ENCODE results near the gene SPEN.
"Not testable (repeated sequence)": the region's sequence is repeated elsewhere in the genome, so short reads cannot be mapped to it uniquely, and the experiment has no call there.

SPEN gene

GRCh38 chr1:15900662-15901279 lies 53.3 kb downstream of the SPEN start:
- no peak for DNase-seq (ENCODE audit: low spot score)

DNA sequence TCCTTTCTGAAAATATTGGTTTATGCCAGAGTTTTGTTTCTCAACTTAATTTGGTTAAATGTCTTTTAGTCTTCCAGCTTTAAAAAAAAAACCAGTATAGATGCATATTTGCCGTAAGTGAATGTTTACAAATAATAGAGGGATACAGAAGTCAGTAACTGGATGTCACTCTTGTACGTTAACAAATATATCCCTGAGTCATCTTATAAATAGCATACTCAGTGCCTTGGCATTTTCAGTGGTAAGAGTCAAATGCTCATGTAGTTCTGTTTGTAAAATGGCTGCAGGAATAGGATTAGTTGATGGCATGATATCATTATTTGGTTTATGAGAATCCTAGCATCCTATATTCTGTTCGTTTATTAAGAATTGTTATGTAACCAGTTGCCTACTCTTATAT lies 55.4 kb downstream of the SPEN start:
- DNase-seq (ENCODE audit: low spot score), result no peak

DNA sequence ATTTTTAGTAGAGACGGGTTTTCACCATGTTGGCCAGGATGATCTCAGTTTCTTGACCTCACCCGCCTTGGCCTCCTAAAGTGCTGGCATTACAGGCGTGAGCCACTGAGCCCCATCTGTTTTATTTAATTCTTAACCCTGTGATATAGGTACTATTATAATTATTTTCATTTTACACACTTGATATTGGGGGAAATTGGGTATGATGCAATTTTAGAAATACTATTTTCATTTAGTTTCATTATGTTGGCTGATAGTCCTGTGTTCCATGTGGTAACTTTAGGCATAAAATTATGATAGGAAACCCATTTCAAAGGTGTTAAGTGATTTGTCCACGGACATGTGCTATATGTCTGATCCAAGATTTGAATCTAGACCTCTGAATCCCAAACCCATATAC lies 61.1 kb downstream of the SPEN start:
- DNase-seq (ENCODE audit: low spot score), result no peak

DNA sequence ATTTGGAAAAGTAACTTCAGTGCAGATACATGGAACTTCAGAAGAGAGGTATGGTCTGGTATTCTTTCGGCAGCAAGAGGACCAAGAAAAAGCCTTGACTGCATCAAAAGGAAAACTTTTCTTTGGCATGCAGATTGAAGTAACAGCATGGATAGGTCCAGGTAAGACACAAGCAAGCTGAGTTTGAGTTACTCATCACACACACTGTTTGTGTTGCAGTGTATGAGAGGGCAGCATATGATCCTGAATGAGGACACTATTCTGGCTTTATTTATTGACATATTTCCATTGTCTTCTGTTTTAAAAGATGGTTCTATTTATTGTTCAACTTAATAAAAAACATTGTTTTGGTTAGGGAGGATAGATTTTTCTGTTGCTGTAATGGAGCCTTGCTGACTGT lies 63.6 kb downstream of the SPEN start:
- DNase-seq (ENCODE audit: low spot score), result no peak

- no peak for DNase-seq (ENCODE audit: low spot score)
These were observed 64.4 kb downstream of the SPEN start for GRCh38 chr1:15911927-15912326.

DNA sequence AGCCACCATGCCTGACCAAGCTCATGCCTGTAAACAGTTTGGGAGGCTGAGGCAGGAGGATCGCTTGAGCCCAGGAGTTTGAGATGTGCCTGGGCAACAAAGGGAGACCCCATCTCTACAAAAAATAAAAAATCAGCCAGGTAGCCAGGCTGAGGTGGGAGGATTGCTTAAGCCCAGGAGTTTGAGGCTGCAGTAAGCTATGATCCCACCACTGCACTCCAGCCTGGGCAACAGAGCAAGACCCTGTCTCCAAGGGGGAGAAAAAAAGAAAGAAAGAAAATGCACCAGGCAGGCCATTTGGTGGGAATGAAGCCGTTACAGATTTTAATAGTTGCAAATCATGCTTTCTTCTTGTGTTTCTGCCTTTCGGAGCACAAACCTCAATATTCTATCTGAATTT lies 66.1 kb downstream of the SPEN start:
- not testable (repeated sequence) for DNase-seq (ENCODE audit: low spot score)

DNA sequence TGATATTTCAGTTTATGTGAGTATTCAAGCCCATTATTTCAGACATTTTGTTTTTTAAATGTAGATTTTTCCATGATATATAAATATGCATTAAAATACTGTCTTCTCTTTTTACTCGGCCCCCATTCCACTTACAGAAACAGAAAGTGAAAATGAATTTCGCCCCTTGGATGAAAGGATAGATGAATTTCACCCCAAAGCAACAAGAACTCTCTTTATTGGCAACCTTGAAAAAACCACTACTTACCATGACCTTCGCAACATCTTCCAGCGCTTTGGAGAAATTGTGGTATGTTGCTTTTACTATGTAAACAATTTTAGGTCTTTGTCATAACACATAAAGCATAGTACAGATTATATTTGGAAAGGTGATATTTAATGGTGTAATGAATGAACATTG lies 68.5 kb downstream of the SPEN start:
- no peak for DNase-seq (ENCODE audit: low spot score)

DNA sequence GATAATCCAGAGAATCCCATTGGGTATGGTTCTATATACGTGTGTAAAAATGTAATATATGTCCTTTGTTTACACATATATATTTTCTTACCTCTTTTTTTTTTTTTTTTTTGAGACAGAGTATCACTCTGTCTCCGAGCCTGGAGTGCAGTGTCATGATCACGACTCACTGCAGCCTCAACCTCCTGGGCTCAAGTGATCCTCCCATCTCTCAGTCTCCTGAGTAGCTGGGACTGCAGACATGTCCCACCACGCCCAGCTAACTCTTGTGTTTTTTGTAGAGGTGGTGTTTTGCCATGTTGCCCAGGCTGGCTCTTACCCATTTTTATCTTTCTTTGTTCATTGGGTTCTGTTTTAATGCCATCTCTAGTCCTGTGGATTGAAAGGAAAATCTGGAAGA lies 68.9 kb downstream of the SPEN start:
- DNase-seq (ENCODE audit: low spot score), result no peak

DNA sequence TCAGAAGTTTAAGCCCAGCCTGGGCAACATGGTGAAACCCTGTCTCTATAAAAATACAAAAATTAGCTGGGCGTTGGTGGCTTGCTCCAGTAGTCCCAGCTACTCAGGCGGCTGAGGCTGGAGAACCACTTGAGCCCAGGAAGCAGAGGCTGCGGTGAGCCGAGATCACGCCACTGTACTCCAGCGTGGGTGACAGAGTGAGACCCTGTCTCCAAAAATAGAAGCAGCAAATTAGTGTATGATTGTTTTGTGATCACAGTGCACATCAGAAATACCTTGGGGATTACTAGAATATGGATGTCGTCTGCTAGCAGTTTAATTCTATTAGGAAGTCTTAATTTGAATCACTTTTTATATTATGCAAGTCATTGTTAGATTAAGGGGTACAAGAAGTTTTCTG lies 69.4 kb downstream of the SPEN start:
- DNase-seq (ENCODE audit: low spot score), result no peak

DNA sequence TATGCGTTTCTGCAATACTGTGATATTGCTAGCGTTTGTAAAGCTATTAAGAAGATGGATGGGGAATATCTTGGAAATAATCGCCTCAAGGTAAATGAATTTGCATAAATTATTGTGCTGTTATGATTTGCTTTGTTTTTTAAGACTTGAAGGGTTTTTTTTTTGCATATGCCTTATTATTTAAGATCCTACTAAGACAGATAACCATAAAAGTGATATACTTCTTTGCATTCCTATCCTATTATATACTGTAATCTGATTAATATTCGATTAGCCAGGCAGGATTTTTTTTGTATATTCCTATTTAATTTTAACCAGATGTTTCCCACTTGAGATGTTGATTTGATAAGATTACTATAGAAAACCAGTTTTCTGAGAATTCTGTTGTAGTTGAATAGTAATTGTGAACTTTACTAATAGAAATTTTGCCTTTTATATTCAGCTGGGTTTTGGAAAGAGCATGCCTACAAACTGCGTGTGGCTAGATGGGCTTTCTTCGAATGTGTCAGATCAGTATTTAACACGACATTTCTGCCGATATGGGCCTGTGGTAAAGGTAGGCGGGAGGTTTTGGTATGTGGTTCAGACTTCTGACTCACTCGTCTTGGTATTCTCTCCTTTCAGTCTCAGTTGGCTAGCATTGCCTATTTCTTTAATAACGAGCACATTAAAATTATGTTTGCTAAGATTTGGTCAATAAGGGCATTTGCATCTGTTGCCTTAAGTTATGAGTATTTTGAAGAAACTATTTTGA lies 71.6 kb downstream of the SPEN start:
- no peak for DNase-seq (ENCODE audit: low spot score)

DNA sequence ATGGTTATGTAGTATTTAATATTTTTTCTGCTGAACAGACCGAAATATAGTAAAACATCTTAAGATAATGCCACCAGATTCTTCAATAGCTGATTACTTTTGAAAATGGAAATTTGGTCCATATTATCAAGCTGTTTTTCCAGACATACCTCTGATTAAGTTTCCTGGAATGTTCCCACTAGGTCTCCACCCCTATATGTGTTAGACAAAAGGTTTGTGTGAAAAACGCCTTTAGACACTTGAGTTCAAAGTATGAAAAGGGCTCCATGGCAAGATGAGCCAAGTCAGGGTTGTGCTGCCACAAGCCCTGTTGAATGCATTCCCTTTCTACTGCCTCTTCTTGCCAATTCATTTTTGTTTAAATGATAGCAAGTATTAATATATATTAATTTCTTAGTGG lies 75.7 kb downstream of the SPEN start:
- DNase-seq (ENCODE audit: low spot score), result no peak

DNA sequence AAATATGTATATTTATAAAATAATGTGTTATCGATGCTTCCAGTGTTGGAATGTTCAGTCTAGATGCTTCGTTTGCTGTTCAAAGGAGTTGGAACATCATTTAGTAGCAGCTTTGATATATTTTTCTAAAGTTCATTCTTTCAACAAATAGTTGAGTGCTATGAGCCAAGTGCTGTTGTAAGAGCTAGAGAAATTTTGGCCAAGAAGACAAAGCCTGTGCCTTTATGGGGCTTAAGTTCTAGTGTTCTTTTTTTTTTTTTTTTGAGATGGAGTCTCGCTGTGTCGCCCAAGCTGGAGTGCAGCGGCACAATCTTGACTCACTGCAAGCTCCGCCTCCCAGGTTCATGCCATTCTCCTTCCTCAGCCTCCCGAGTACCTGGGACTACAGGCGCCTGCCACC lies 78.9 kb downstream of the SPEN start:
- DNase-seq (ENCODE audit: low spot score), result not testable (repeated sequence)

DNA sequence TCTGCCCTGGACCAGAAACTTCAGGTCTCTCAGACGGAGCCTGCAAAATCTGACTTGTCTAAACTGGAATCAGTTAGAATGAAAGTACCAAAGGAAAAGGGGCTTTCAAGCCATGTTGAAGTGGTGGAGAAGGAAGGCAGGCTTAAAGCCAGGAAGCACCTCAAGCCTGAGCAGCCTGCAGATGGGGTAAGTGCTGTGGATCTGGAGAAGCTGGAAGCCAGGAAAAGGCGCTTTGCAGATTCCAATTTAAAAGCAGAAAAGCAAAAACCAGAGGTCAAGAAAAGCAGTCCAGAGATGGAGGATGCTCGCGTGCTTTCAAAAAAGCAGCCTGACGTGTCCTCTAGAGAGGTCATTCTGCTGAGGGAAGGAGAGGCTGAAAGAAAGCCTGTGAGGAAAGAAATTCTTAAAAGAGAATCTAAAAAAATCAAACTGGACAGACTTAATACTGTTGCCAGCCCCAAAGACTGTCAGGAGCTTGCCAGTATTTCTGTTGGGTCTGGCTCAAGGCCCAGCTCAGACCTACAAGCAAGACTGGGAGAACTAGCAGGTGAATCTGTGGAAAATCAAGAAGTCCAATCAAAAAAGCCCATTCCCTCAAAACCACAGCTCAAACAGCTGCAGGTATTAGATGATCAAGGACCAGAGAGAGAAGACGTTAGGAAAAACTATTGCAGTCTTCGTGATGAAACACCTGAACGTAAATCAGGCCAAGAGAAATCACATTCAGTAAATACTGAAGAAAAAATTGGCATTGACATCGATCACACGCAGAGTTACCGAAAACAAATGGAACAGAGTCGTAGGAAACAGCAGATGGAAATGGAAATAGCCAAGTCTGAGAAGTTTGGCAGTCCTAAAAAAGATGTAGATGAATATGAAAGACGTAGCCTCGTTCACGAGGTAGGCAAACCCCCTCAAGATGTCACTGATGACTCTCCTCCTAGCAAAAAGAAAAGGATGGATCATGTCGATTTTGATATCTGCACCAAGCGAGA lies 81.8 kb downstream of the SPEN start:
- no peak for DNase-seq (ENCODE audit: low spot score)

- DNase-seq (ENCODE audit: low spot score), result no peak
These were observed 83.9 kb downstream of the SPEN start for GRCh38 chr1:15931401-15931800.

GRCh38 chr1:15931884-15932283 lies 84.4 kb downstream of the SPEN start:
- no peak for DNase-seq (ENCODE audit: low spot score)

DNA sequence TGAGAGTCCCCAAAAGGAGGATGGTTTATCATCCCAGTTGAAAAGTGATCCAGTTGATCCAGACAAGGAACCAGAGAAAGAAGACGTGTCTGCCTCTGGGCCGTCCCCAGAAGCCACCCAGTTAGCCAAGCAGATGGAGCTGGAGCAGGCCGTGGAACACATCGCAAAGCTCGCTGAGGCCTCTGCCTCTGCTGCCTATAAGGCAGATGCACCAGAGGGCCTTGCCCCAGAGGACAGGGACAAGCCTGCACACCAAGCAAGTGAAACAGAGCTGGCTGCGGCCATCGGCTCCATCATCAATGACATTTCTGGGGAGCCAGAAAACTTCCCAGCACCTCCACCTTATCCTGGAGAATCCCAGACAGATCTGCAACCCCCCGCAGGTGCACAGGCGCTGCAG lies 85.1 kb downstream of the SPEN start:
- no peak for DNase-seq (ENCODE audit: low spot score)

DNA sequence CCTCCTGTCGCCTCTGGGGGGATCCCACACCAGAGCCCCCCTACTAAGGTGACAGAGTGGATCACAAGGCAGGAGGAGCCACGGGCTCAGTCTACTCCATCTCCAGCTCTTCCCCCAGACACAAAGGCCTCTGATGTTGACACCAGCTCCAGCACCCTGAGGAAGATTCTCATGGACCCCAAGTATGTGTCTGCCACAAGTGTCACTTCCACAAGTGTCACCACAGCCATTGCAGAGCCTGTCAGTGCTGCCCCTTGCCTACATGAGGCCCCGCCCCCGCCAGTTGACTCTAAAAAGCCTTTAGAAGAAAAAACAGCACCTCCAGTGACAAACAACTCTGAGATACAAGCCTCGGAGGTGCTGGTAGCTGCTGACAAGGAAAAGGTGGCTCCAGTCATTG lies 86.2 kb downstream of the SPEN start:
- no peak for DNase-seq (ENCODE audit: low spot score)

GRCh38 chr1:15934211-15935055 lies 86.9 kb downstream of the SPEN start:
- DNase-seq (ENCODE audit: low spot score), result no peak

DNA sequence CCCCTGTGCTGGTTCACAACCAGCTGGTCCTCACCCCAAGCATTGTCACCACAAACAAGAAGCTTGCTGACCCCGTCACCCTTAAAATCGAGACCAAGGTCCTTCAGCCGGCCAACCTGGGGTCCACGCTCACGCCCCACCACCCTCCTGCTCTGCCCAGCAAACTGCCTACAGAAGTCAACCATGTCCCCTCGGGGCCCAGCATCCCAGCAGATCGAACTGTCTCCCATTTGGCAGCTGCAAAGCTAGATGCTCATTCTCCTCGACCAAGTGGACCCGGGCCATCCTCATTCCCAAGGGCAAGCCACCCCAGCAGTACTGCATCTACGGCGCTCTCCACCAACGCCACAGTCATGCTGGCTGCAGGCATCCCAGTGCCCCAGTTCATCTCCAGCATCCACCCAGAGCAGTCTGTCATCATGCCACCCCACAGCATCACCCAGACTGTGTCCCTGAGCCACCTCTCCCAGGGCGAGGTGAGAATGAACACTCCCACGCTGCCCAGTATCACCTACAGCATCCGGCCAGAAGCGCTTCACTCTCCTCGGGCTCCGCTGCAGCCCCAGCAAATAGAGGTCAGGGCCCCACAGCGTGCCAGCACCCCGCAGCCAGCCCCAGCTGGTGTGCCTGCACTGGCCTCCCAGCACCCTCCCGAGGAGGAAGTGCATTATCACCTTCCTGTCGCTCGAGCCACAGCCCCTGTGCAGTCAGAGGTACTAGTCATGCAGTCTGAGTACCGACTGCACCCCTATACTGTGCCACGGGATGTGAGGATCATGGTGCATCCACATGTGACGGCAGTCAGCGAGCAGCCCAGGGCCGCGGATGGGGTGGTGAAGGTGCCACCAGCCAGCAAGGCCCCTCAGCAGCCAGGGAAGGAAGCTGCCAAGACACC lies 87.8 kb downstream of the SPEN start:
- DNase-seq (ENCODE audit: low spot score), result no peak

DNA sequence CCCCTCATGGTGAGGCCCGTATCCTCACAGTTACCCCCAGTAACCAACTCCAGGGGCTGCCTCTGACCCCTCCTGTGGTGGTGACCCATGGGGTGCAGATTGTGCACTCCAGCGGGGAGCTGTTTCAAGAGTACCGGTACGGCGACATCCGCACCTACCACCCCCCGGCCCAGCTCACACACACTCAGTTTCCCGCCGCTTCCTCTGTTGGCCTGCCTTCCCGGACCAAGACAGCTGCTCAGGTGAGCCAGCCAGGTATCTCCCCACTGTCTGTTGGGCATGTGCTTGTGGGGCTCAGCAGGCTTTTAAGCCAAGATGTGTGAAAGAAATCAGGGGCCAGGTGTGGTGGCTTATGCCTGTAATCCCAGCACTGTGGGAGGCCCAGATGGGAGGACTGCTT lies 88.5 kb downstream of the SPEN start:
- no peak for DNase-seq (ENCODE audit: low spot score)

DNA sequence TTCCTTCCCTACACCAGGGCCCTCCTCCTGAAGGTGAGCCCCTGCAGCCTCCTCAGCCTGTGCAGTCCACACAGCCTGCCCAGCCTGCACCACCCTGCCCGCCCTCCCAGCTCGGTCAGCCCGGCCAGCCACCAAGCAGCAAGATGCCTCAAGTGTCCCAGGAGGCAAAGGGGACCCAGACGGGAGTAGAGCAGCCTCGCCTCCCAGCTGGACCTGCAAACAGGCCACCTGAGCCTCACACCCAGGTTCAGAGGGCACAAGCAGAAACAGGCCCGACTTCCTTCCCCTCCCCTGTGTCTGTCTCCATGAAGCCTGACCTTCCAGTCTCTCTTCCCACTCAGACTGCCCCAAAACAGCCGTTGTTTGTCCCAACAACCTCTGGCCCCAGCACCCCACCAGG lies 89.6 kb downstream of the SPEN start:
- DNase-seq (ENCODE audit: low spot score), result no peak
